ENCODE data around the gene PRAMEF25. TPM values are rescaled to one million over a fixed set of nuclear protein-coding genes. Genes with fewer than 3 reads are reported as not detected.

PRAMEF25 gene
- not detected in 2 replicates for total RNA-seq

GRCh38 chr1:13070474-13070873 lies at the start of gene PRAMEF25:
Gene PRAMEF25, plus strand, starts transcription at chr1:13070774. Its CDS starts 2,920 bp downstream, at chr1:13073694.

GRCh38 chr1:13056475-13056874 lies 14.1 kb upstream of the PRAMEF25 start, which contains the start of gene PRAMEF27:
Gene PRAMEF27, minus strand, starts transcription at chr1:13056575. Its CDS starts 2,916 bp downstream, at chr1:13053659.

GRCh38 chr1:13116754-13117153 lies 46.2 kb downstream of the PRAMEF25 start, which contains the start of gene HNRNPCL2:
Gene HNRNPCL2, minus strand, starts transcription at chr1:13116854. Its CDS starts 454 bp downstream, at chr1:13116400.

Other genes with a start within 250 kb of the PRAMEF25 start
- not detected in 2 replicates for gene PRAMEF11, start 239.4 kb upstream of the PRAMEF25 start, total RNA-seq
- gene HNRNPCL1, start 222.1 kb upstream of the PRAMEF25 start, total RNA-seq = not detected in 2 replicates
- gene PRAMEF2, start 213.7 kb upstream of the PRAMEF25 start, total RNA-seq = not detected in 2 replicates
- gene PRAMEF4, start 184.6 kb upstream of the PRAMEF25 start, total RNA-seq = not detected in 2 replicates
- not detected in 2 replicates for gene PRAMEF10, start 172.5 kb upstream of the PRAMEF25 start, total RNA-seq
- gene PRAMEF7, start 154.2 kb upstream of the PRAMEF25 start, total RNA-seq = not detected in 2 replicates
- not detected in 2 replicates for gene PRAMEF6, start 123.2 kb upstream of the PRAMEF25 start, total RNA-seq
- gene PRAMEF27, start 14.2 kb upstream of the PRAMEF25 start, total RNA-seq = not detected in 2 replicates
- gene HNRNPCL3, start 10.0 kb upstream of the PRAMEF25 start, total RNA-seq = not detected in 2 replicates
- not detected in 2 replicates for gene HNRNPCL2, start 46.1 kb downstream of the PRAMEF25 start, total RNA-seq
- not detected in 2 replicates for gene PRAMEF26, start 85.2 kb downstream of the PRAMEF25 start, total RNA-seq
- not detected in 2 replicates for gene HNRNPCL4, start 94.9 kb downstream of the PRAMEF25 start, total RNA-seq
- gene PRAMEF9, start 101.1 kb downstream of the PRAMEF25 start, total RNA-seq = not detected in 2 replicates
- gene PRAMEF13, start 130.6 kb downstream of the PRAMEF25 start, total RNA-seq = not detected in 2 replicates
- gene PRAMEF18, start 155.4 kb downstream of the PRAMEF25 start, total RNA-seq = not detected in 2 replicates
- not detected in 2 replicates for gene PRAMEF5, start 183.4 kb downstream of the PRAMEF25 start, total RNA-seq
- gene PRAMEF8, start 214.4 kb downstream of the PRAMEF25 start, total RNA-seq = not detected in 2 replicates
- not detected in 2 replicates for gene PRAMEF33, start 232.8 kb downstream of the PRAMEF25 start, total RNA-seq
- gene PRAMEF15, start 244.8 kb downstream of the PRAMEF25 start, total RNA-seq = not detected in 2 replicates